B cell (primary cell): ENCODE data around the gene KCNK1. TPM values are rescaled to one million over a fixed set of nuclear protein-coding genes. Genes with fewer than 3 reads are reported as not detected.

ENCODE experiments used
- ATAC-seq: fragments of 200-7000 bp; cut with Tn5 transposase; one replicate; pipeline ENCODE4 v1.10.0; 2021; ENCODE audit warnings: low read depth, mild to moderate bottlenecking, moderate number of reproducible peaks, moderate library complexity
- CTCF ChIA-PET: fragments of 350-600 bp; sonication (Branson Sonifier 250); formaldehyde crosslinking; loops from one replicate; lab custom pipeline; 2021; ENCODE audit warnings: antibody characterized with exemption, inconsistent platforms; lab: Charles Lee
- POLR2A ChIA-PET: fragments of 350-600 bp; sonication (Branson Sonifier 250); formaldehyde crosslinking; loops from one replicate; lab custom pipeline; 2021; ENCODE audit warnings: antibody characterized with exemption; lab: Charles Lee
- DNase-seq: peaks from one replicate; pipeline ENCODE4 v3.0.0; 2013
- H2AFZ ChIP-seq: 2 replicates; pipeline ENCODE4 v1.6.1; 2012; ENCODE audit warnings: mild to moderate bottlenecking, low read depth, low read length; ENCODE audit not compliant: insufficient read depth, poor library complexity, severe bottlenecking
- H3K27ac ChIP-seq, 2 donors: 1 replicate in 1 of 2; 2 replicates in 1 of 2; pipeline ENCODE4 v1.5.1; 2012 to 2013; ENCODE audit warnings: low read length in 2 of 2, mild to moderate bottlenecking in 2 of 2, moderate library complexity in 1 of 2
- H3K27me3 ChIP-seq, 4 experiments: fragments of 200-600 bp in 1 of 4; sonication (generic) in 1 of 4; replicated peaks in 1 of 4; 1 replicate in 2 of 4; 2 replicates in 2 of 4; pipeline versions ENCODE4 v1.6.1 to v1.7.0; 2013 to 2016; ENCODE audit warnings: low read length in 3 of 4, mild to moderate bottlenecking in 2 of 4, mixed read lengths in 1 of 4, moderate library complexity in 1 of 4; ENCODE audit not compliant: insufficient read depth in 4 of 4, control insufficient read depth in 3 of 4; ENCODE audit errors: control extremely low read depth in 1 of 4
- H3K36me3 ChIP-seq, 2 experiments: replicated peaks in 1 of 2; 1 replicate in 1 of 2; 2 replicates in 1 of 2; pipeline versions ENCODE4 v1.6.1 to v1.7.1; 2013; ENCODE audit warnings: low read length in 1 of 2; ENCODE audit not compliant: insufficient read depth in 2 of 2, control insufficient read depth in 1 of 2; ENCODE audit errors: control extremely low read depth in 1 of 2, extremely low read depth in 1 of 2
- H3K4me1 ChIP-seq, 2 donors: fragments of 200-600 bp in 1 of 2; sonication (generic) in 1 of 2; 1 replicate in 1 of 2; 2 replicates in 1 of 2; pipeline versions ENCODE4 v1.5.1 to v1.6.1; 2013 to 2017; ENCODE audit warnings: low read length in 2 of 2; ENCODE audit not compliant: control insufficient read depth in 2 of 2, insufficient read depth in 2 of 2
- H3K4me2 ChIP-seq: replicated peaks from 2 replicates; pipeline ENCODE3; 2012; ENCODE audit warnings: mild to moderate bottlenecking, low read depth, low read length; ENCODE audit not compliant: poor library complexity, severe bottlenecking
- H3K4me3 ChIP-seq, 5 experiments: fragments of 200-600 bp in 1 of 5; sonication (generic) in 1 of 5; 1 replicate in 3 of 5; 2 replicates in 2 of 5; pipeline versions ENCODE4 v1.5.1 to v1.7.0; 2011 to 2016; ENCODE audit warnings: low read length in 4 of 5, mild to moderate bottlenecking in 4 of 5, low read depth in 2 of 5, control low read depth in 1 of 5, moderate library complexity in 1 of 5; ENCODE audit not compliant: insufficient read depth in 1 of 5; ENCODE audit errors: control extremely low read depth in 1 of 5, extremely low read depth in 1 of 5
- H3K79me2 ChIP-seq: fragments of 200-600 bp; sonication (generic); one replicate; pipeline ENCODE4 v1.6.0; 2016; ENCODE audit warnings: low read length; ENCODE audit not compliant: control insufficient read depth, insufficient read depth
- H3K9ac ChIP-seq: fragments of 200-600 bp; sonication (generic); 2 replicates; pipeline ENCODE4 v1.6.1; 2017; ENCODE audit warnings: mild to moderate bottlenecking, low read length, moderate library complexity
- H3K9me3 ChIP-seq, 3 donors: one replicate each; pipeline versions ENCODE4 v1.6.1 to v1.7.1; 2013; ENCODE audit warnings: low read length in 2 of 3; ENCODE audit not compliant: control insufficient read depth in 2 of 3, insufficient read depth in 1 of 3; ENCODE audit errors: control extremely low read depth in 1 of 3
- H4K20me1 ChIP-seq: 2 replicates; pipeline ENCODE4 v1.6.0; 2012; ENCODE audit warnings: mild to moderate bottlenecking, low read length; ENCODE audit not compliant: insufficient read depth, control insufficient read depth, poor library complexity, severe bottlenecking
- H3K27ac Mint-ChIP-seq: one replicate; pipeline ENCODE4 v1.8.0; 2021; ENCODE audit warnings: mixed read lengths
- H3K27me3 Mint-ChIP-seq: one replicate; pipeline ENCODE4 v1.8.0; 2021; ENCODE audit warnings: mixed read lengths
- H3K4me1 Mint-ChIP-seq: one replicate; pipeline ENCODE4 v1.8.0; 2021; ENCODE audit warnings: mixed read lengths
- H3K4me3 Mint-ChIP-seq: one replicate; pipeline ENCODE4 v1.8.0; 2021; ENCODE audit warnings: mixed read lengths
- H3K9me3 Mint-ChIP-seq: one replicate; pipeline ENCODE4 v1.8.0; 2022; ENCODE audit warnings: mixed read lengths; ENCODE audit not compliant: insufficient read depth
- CTCF ChIP-seq: fragments of 200-600 bp; IDR thresholded peaks from one replicate; pipeline ENCODE4 v1.8.0; 2022; ENCODE audit warnings: antibody characterized with exemption, mild to moderate bottlenecking
- EZH2 ChIP-seq: IDR thresholded peaks from 2 replicates; pipeline ENCODE4 v1.6.1; 2012; ENCODE audit warnings: borderline replicate concordance, low read depth, mild to moderate bottlenecking, moderate library complexity, low read length; ENCODE audit not compliant: insufficient read depth, poor library complexity, severe bottlenecking
- WGBS: methylation state at CpG from one replicate; pipeline ENCODE4 v1.1.5; 2013; ENCODE audit warnings: missing lambda C conversion rate; ENCODE audit not compliant: insufficient coverage; 5-methylcytosine and 5-hydroxymethylcytosine counted together
- intact Hi-C: fragments of 100-400 bp; cut with micrococcal nuclease; formaldehyde crosslinking; loops from one replicate; pipeline ENCODE4 v1.10.0; 2022
- polyA plus RNA-seq: library from polyadenylated mRNA; depleted of rRNA; stranded (reverse); fragments of >200 nt; gene quantifications from 2 replicates; pipeline ENCODE4 v1.2.3, GENCODE V29; 2012
- total RNA-seq, 2 donors: library from RNA; stranded (reverse); fragments of 120-200 nt in 1 of 2; gene quantifications; 1 replicate in 1 of 2; 2 replicates in 1 of 2; pipeline versions ENCODE4 v1.2.3 to v1.2.4, GENCODE V29; 2013 to 2022

The KCNK1 gene
- total and polyA plus RNA-seq, 2 donors (not counting 1 experiment from before 2014, with no cell fraction given), result not detected

GRCh38 chr1:233584931-233585330, 29.0 kb upstream of the KCNK1 start:
- intact Hi-C loops, result no loop called here
- ATAC-seq (no peak), DNase-seq (no peak)
- H3K9me3 Mint-ChIP-seq, result no peaks in the 10 kb centered on the region
- Histone ChIP-seq H4K20me1 (no peaks in the 10 kb centered on the region), H3K4me1 (no peaks in the 10 kb centered on the region), H3K4me2 (no peak overlapping the region), H2AFZ (no peak overlapping the region), H3K27ac (no peak overlapping the region), H3K79me2 (no peaks in the 10 kb centered on the region), H3K4me3 (no peak overlapping the region), H3K27me3 (peaks cover 0 to 4% (median 0%) of the 10 kb centered on the region in 4 experiments), H3K9ac (no peak overlapping the region), H3K9me3 (no peaks in the 10 kb centered on the region), H3K36me3 (no peaks in the 10 kb centered on the region)
- CTCF ChIA-PET, result no interaction called here
- H3K4me1 Mint-ChIP-seq, result no peaks in the 10 kb centered on the region
- no peak overlapping the region for H3K27ac Mint-ChIP-seq
- POLR2A ChIA-PET, result no interaction called here
- H3K27me3 Mint-ChIP-seq, result peaks cover 14% of the 10 kb centered on the region
- TF ChIP-seq EZH2 (no peak), CTCF (no peak)
- H3K4me3 Mint-ChIP-seq, result no peak overlapping the region

GRCh38 chr1:233586301-233586700, 27.6 kb upstream of the KCNK1 start:
- Histone ChIP-seq H3K9ac (no peak overlapping the region), H3K79me2 (no peaks in the 10 kb centered on the region), H3K9me3 (no peaks in the 10 kb centered on the region), H3K4me3 (no peak overlapping the region), H3K27ac (no peak overlapping the region), H3K4me1 (no peaks in the 10 kb centered on the region), H3K36me3 (no peaks in the 10 kb centered on the region), H3K4me2 (no peak overlapping the region), H2AFZ (no peak overlapping the region), H4K20me1 (no peaks in the 10 kb centered on the region), H3K27me3 (peaks cover 0 to 4% (median 0%) of the 10 kb centered on the region in 4 experiments)
- POLR2A ChIA-PET, result no interaction called here
- no peak overlapping the region for H3K27ac Mint-ChIP-seq
- CTCF ChIA-PET, result no interaction called here
- no CpG with 5 or more reads among the region's 2 CpGs for WGBS
- H3K9me3 Mint-ChIP-seq, result no peaks in the 10 kb centered on the region
- no peaks in the 10 kb centered on the region for H3K4me1 Mint-ChIP-seq
- DNase-seq, result no peak
- TF ChIP-seq EZH2, result no peak
- TF ChIP-seq CTCF, result no peak
- intact Hi-C loops, result no loop called here
- H3K27me3 Mint-ChIP-seq, result peaks cover 17% of the 10 kb centered on the region
- no peak overlapping the region for H3K4me3 Mint-ChIP-seq
- no peak for ATAC-seq
